KOPT-K1 (cell line): ENCODE results near the gene PRKAR1B.

Source experiments
- H3K27ac ChIP-seq: fragments of 200-600 bp; sonication (generic); 2 replicates; pipeline ENCODE4 v1.5.1; 2016; ENCODE audit warnings: antibody characterized with exemption, mild to moderate bottlenecking, low read depth, low read length; ENCODE audit not compliant: poor library complexity, severe bottlenecking
- H3K36me3 ChIP-seq: fragments of 200-600 bp; sonication (generic); 2 replicates; pipeline ENCODE4 v1.5.1; 2017; ENCODE audit warnings: antibody characterized with exemption, mild to moderate bottlenecking, low read length, moderate library complexity; ENCODE audit not compliant: insufficient read depth
- H3K9me3 ChIP-seq: fragments of 200-600 bp; sonication (generic); 2 replicates; pipeline ENCODE4 v1.5.1; 2017; ENCODE audit warnings: antibody characterized with exemption, low read length, mild to moderate bottlenecking; ENCODE audit not compliant: insufficient read depth, poor library complexity, severe bottlenecking

PRKAR1B gene

GRCh38 chr7:683526-684205 lies 43.4 kb downstream of the PRKAR1B start:
- H3K36me3 ChIP-seq: peaks cover 60% of the 10 kb centered on the region
- H3K27ac ChIP-seq: no peak overlapping the region
- peaks cover 78% of the 10 kb centered on the region for H3K9me3 ChIP-seq

GRCh38 chr7:682810-683209 lies 44.3 kb downstream of the PRKAR1B start:
- Histone ChIP-seq H3K27ac (no peak overlapping the region), H3K9me3 (peaks cover 70% of the 10 kb centered on the region), H3K36me3 (peaks cover 60% of the 10 kb centered on the region)

GRCh38 chr7:681551-682307 lies 45.4 kb downstream of the PRKAR1B start:
- H3K27ac ChIP-seq: no peak overlapping the region
- H3K9me3 ChIP-seq: peaks cover 59% of the 10 kb centered on the region
- H3K36me3 ChIP-seq: peaks cover 66% of the 10 kb centered on the region

- no peak overlapping the region for H3K27ac ChIP-seq
- peaks cover 77% of the 10 kb centered on the region for H3K36me3 ChIP-seq
- peaks cover 47% of the 10 kb centered on the region for H3K9me3 ChIP-seq
These were observed 46.5 kb downstream of the PRKAR1B start for GRCh38 chr7:680411-681127.

GRCh38 chr7:676972-677385 lies 50.1 kb downstream of the PRKAR1B start:
- no peak overlapping the region for H3K27ac ChIP-seq
- peaks cover 17% of the 10 kb centered on the region for H3K9me3 ChIP-seq
- H3K36me3 ChIP-seq: peaks cover 77% of the 10 kb centered on the region

- peaks cover 82% of the 10 kb centered on the region for H3K36me3 ChIP-seq
- H3K9me3 ChIP-seq: peaks cover 11% of the 10 kb centered on the region
- no peak overlapping the region for H3K27ac ChIP-seq
These were observed 50.7 kb downstream of the PRKAR1B start for GRCh38 chr7:676246-676971.

- Histone ChIP-seq H3K27ac (no peak overlapping the region), H3K9me3 (no peaks in the 10 kb centered on the region), H3K36me3 (peaks cover 74% of the 10 kb centered on the region)
These were observed 52.3 kb downstream of the PRKAR1B start for GRCh38 chr7:674454-675410.

GRCh38 chr7:673681-674453 lies 53.2 kb downstream of the PRKAR1B start:
- Histone ChIP-seq H3K27ac (no peak overlapping the region), H3K36me3 (peaks cover 69% of the 10 kb centered on the region)

GRCh38 chr7:672891-673290 lies 54.2 kb downstream of the PRKAR1B start:
- no peaks in the 10 kb centered on the region for H3K9me3 ChIP-seq
- no peak overlapping the region for H3K27ac ChIP-seq
- H3K36me3 ChIP-seq: peaks cover 64% of the 10 kb centered on the region

More at GRCh38 chr7:673681-674453, 53.2 kb downstream of the PRKAR1B start:
- H3K9me3 ChIP-seq: no peaks in the 10 kb centered on the region

GRCh38 chr7:671415-672042 lies 55.6 kb downstream of the PRKAR1B start:
- Histone ChIP-seq H3K27ac (no peak overlapping the region), H3K36me3 (peaks cover 59% of the 10 kb centered on the region), H3K9me3 (no peaks in the 10 kb centered on the region)

GRCh38 chr7:670501-671390 lies 56.3 kb downstream of the PRKAR1B start:
- no peak overlapping the region for H3K27ac ChIP-seq
- no peaks in the 10 kb centered on the region for H3K9me3 ChIP-seq
- H3K36me3 ChIP-seq: peaks cover 55% of the 10 kb centered on the region; the same call in 1 of the 2 replicates

GRCh38 chr7:668958-669357 lies 58.1 kb downstream of the PRKAR1B start:
- Histone ChIP-seq H3K36me3 (peaks cover 44% of the 10 kb centered on the region; the same call in 1 of the 2 replicates), H3K9me3 (no peaks in the 10 kb centered on the region), H3K27ac (no peak overlapping the region)
